ENCODE results near the gene NIPAL3.

The NIPAL3 gene

GRCh38 chr1:24390924-24391782 lies 24.4 kb upstream of the NIPAL3 start:
- DNase-seq (ENCODE audit: low spot score) = peak; percentile 69

DNA sequence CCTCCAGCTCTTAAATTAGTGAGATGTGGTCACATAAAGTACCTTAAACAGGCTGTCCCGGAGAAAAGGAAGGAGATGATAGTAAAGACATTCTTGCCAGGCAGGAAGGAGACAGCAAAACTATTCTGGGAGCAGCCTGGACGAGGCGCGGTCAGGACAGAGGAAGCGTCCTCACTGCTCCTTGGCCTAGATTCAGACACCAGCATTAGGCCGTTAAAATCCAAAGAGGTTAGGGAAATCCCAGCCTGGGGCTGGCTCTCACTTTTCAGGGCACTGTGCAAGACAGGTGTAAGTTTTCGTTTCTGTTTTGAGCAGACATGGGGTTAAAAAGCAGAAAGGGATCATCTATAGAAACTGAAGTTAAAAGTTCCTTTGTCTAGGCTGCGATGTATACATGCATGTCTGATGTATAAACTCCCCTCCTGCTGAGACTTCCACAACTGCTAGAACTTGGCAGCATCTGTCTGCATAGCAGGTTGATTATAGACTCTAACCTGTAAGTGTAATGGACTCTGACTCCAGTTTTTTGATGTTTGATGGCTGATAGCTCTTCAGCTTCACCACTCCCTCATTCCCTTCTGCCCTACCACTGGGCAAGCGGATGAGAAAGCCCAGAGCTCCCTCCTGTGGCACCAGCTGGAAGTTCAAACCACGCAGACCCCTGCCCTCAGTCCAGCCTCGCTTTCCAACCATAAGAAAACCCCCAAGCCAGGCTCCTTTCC lies 23.6 kb upstream of the NIPAL3 start:
- DNase-seq (ENCODE audit: low spot score) = peak; percentile 67

GRCh38 chr1:24392604-24392946 lies 23.0 kb upstream of the NIPAL3 start:
- DNase-seq (ENCODE audit: low spot score) = no peak

- peak; percentile 17 for DNase-seq (ENCODE audit: low spot score)
These were observed 22.5 kb upstream of the NIPAL3 start for GRCh38 chr1:24392982-24393650.

DNA sequence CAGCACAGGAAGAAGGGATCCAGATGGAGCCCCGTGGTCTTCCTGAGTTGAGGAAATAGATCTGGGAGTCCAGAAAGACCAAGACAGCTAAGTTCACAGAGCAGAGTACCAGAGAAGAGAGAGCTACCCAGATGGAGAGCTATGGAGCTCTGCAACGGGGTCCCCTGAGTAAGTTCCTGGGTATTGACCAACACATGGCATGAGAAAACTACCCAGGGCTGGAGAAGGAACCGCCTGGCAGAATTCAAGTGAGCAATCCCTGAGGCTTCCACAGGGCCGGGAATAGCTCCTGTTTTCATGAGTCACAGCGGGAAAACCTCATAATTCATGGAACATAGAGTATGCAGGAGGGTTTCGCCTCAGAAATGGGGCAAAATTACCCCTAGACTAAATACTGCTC lies 21.7 kb upstream of the NIPAL3 start:
- no peak for DNase-seq (ENCODE audit: low spot score)

- DNase-seq (ENCODE audit: low spot score) = no peak
These were observed 15.5 kb upstream of the NIPAL3 start for GRCh38 chr1:24400065-24400464.

DNA sequence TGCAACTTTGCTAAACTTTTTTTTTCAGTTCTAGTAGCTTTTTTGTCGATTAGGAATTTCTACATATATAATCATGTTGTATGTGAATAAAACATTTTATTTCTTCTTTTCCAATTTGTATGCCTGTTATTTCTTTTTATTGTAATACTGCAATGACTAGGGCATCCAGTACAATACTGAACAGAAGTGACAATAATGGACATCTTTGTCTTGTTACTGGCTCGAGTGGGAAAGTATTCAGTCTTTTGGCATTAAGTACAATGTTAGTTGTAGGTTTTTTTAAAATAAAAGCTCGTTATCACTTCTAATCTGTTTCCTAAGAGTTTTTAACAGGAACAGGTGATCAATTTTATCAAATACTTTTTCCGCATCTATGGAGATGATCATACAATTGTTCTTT lies 11.8 kb upstream of the NIPAL3 start:
- DNase-seq (ENCODE audit: low spot score) = no peak

- DNase-seq (ENCODE audit: low spot score) = no peak
These were observed 8.8 kb upstream of the NIPAL3 start for GRCh38 chr1:24406788-24407187.

DNA sequence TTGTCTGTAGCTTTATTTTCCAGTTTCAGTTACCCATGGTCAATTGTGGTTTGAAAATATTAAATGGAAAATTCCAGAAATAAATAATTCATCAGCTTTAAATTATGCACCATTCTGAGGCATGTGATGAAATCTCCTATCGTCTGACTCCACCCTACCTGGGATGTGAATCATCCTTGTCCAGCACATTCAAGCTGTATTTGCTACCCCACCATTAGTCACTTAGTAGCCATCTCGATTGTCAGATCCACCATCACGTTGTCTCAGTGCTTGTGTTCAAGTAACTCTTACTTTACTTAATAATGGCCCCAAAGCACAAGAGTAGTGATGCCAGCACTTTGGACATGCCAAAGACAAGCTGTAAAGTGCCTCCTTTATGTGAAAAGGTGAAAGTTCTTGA lies 6.1 kb upstream of the NIPAL3 start:
- DNase-seq (ENCODE audit: low spot score) = no peak

DNA sequence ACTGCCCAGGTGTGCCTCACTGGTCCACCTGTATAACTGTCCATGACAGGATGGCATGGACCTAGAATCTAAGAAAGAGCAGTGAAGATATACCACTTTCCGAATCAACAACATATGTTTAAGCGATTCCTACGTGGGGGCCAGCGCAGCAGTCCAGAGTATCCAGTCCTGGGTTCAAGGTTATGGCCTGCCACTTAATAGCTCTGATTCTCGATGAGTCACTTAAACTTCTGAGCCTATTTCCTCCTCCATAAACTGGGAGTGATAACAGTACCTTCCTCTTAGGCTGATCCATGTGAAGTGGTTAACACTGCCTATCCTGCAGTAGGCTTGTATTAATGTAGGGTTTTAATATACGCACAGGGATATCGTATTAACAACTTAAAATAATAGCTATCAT lies 4.9 kb upstream of the NIPAL3 start:
- DNase-seq (ENCODE audit: low spot score) = no peak

DNA sequence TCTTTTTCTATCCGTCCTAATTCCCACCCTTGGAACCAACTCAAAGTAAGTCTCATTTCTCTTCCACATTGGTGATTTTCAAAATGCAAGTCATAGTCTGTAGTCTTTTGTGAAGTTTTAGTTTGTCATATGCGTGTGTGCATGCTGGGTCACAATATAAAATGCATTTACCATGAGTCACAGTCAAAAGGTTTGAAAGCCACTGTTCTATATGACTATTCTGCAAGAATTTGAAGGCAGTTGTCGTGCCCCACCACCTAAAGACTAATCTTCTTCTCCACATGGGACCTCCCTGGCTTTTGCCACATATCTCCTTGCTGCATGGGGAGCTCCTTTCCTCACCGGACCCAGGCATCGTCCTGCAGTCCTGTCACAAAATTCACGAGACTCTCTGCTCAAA lies 3.6 kb upstream of the NIPAL3 start:
- no peak for DNase-seq (ENCODE audit: low spot score)

DNA sequence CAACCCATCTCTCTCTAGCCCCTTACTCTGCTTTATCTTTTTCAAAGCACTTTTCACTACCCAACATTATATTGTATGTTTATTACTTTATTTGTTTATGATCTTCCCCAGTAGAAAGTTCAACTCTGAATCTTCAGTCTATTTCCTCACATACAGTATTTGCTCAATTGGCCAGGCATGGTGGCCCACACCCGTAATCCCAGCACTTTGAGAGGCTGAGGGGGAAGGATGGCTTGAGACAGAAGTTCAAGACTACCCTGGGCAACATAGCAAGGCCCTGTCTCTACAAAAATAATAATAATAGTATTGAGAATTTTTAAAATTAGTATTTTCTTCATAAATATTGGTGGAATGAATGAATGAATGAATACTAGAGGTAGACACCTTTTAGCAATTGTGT lies 3.2 kb upstream of the NIPAL3 start:
- no peak for DNase-seq (ENCODE audit: low spot score)

DNA sequence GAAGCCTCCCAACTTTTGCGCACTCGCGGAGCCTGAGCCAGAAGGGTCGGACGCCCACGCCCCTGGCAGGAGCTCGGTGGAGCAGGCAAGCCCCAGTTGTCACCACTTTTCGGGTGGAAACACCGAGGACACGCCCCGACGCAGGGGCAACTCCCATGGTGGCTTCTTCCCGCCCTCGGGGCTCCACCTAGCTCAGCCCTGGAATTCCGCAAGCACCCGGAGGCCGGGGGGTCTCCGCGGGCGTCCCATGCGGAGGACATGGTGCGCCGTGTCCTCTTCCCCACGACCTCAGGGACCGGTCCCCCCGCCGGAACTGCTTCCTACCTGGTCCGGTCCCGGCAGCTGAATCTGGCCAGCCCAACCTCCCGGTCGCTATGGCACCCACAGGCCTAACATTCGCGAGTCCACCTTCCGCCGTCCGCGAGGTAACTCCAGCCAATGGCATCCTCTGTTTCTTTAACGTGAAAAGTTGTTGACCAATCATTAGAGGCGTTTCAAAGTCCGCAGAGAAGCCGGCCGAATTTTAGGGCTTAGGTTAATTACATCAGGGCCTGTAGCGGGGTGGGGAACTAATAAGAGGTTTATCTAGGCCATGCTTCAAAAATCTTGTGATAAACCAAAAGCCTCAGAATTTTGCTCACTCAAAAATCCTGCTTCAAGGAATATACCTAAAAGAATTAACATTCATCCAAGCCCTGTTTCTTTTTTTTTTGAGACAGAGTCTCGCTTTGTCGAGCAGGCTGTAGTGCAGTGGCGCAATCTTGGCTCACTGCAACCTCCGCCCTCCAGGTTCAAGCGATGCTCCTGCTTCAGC lies 2.0 kb upstream of the NIPAL3 start, which contains the start of gene STPG1:
Gene STPG1, minus strand, starts transcription at position 433 of the 814 bp plus-strand sequence. CDS start 12,394 bp downstream, outside the sequence.
- peak; percentile 84 for DNase-seq (ENCODE audit: low spot score)

GRCh38 chr1:24414775-24415333 lies 748 bp upstream of the NIPAL3 start:
- no peak for DNase-seq (ENCODE audit: low spot score)

DNA sequence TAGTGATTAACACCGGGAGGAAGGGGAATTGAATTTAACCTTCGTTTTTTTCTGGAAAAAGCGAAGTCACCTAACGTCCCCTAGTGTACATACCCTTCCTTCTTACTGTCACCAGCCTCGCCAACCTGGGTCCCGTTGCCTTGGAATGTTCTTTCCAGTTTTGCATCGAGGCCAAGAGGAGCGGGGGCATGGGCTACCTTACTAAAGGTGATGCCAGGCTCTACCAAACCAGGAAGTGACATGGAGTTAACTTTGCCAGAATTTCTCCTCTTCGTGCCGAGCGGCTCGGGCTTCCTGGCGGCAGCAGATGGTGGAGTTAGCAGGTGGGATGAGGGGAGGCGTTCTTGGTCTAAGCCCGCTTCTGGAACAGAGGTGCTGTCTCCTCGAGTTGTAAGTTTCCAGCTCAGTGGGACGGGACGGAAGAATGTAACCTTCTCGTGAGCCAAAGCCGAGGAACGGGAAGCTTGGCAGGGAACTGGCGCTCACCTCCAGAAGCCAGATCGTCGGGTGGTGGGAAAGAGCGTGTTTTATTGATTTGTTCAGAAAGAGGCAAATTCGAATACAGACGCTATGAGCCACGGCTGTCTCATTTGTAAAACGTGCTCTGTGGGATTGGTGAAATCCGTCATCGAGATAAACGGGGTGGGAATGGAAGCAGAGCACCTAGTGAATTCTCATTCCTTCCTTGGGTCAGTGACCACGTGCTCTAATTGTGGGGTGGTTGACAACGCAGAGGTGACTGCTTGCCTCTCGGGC lies 486 bp downstream of the NIPAL3 start:
- no peak for DNase-seq (ENCODE audit: low spot score)

- no peak for DNase-seq (ENCODE audit: low spot score)
These were observed 1.2 kb downstream of the NIPAL3 start for GRCh38 chr1:24416666-24417391.

GRCh38 chr1:24417681-24418080 lies 2.1 kb downstream of the NIPAL3 start:
- DNase-seq (ENCODE audit: low spot score) = no peak

GRCh38 chr1:24418898-24419628 lies 3.5 kb downstream of the NIPAL3 start:
- DNase-seq (ENCODE audit: low spot score) = peak; percentile 81

DNA sequence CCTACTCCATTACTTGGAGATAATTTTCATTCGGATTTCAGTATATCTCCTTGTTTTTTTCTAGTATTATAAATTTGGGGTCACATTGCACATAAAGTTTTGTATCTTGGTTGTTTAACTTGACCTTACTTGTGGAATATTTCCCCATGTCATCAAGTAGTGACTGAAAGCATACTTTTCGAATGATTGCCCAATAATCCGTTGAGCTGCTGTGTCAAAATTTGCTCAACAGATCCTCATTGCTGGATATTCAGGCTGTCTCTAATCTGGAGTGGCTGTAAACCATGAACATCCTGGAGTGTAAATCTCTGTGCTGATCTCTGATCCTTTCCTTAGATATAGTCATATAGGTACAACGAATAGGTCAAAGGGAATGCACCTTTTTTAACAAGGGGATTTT lies 4.9 kb downstream of the NIPAL3 start:
- DNase-seq (ENCODE audit: low spot score) = no peak

DNA sequence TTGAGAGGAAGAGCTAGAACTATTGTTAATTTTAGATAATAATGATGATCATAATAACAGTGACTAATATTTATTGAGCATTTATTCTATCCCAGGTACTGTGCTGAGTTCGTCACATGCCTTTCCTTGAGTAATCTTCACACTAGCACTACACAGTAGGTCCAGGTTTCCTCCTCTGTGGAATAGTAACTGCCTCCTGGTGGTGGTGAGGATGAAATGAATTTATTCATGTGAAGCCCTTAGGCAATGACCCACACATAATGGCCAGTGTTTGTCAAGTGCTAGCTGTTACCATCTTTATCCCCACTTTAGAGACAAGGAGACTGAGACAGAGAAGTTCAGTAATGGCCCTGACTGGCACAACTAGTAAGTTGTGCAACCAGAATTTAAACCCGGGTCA lies 5.9 kb downstream of the NIPAL3 start:
- no peak for DNase-seq (ENCODE audit: low spot score)

All from COLO829 (cell line).